IPS-NIHi7 (cell line): Measurements from ENCODE around the gene ASIC4.
A peak's percentile ranks its signal among the peaks of the same experiment; 100 is the strongest.

Experiments
- DNase-seq: peaks from one replicate; pipeline ENCODE4 v3.0.0; 2012; ENCODE audit warnings: mixed read lengths; ENCODE audit errors: extremely low spot score

Gene ASIC4

DNA sequence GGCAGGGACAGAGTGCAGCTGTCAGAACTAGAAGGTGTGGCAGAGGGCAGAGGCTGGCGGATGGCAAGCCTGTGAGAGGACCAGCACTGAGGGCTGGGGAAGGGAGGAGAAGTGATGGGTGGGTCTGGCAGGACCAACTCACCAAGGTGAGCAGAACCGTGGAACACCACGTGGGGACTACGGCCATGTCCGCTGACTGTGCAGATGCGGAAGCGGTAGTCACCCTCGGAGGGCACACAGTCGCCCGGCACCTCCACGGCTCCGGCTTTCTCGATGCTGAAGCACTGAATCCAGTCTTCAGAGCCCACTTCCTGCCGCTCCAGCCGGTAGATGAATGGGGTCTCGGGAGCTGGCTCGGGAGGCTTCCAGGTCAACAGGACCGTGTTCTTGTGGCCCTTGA lies 52.8 kb downstream of the ASIC4 start:
- DNase-seq = no peak

DNA sequence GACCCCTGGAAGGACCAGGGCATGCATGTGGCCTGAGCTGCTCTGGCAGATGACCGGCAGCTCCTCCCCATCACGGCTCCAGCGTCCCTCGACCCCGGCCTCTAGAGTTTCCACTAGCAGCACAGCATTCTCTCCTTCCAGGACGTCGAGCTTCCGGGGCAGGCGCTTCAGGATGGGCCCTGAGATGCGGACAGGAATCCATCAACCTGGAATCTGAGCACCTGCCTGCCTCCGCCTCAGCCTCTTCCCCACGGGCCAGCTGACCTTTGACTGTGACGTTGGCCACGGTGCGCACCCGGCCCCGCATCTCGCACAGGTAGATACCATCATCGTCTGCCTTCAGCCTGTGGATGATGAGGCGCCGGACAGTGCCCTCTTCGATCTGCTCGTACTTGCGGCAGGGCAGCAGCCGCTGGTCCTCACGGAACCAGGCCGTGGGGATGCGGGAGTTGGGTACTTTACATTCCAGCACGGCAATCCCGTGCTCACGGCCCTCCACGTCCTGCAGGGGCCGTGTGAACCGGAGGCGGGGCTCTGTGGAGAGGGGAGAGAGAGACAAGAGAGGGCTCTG lies 53.6 kb downstream of the ASIC4 start:
- DNase-seq = no peak

DNA sequence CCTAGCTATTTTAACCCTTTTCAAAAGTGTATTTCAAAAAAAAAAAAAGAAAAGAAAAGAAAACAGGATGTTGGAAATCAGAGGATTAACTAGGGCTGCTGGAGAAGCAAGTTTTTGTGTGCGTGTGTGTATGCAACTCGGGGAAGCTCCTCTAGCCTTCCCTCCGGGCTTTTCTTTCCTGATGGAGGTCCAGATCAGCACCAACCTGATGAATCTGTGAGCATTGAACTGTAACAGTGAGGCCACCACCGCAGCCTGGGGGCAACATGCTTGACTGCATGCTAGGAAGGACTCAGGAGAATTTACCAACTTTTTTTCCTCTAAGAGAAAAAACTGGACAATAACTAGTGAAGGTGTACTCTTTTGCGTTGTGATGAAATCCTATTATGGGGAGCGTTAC lies 54.8 kb downstream of the ASIC4 start:
- DNase-seq = no peak

DNA sequence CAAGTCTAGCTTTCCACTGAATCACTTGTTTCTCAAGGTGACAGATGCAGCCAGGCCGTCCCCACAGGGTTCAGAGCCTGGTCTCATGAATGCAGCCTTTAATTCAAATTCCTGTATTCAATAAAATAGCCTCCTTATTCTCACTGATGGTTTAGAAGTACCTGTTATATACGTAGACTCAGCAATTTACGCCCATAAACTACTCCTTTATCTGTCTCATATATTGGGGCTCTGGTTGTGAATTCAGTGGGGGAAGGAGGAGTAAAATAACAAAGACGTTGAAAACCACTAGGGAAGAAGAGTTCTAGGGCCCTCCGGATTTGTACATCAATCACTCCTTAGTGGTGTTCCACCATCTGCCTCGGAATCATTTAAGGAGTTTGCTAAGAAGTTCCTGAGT lies 55.4 kb downstream of the ASIC4 start:
- no peak for DNase-seq

DNA sequence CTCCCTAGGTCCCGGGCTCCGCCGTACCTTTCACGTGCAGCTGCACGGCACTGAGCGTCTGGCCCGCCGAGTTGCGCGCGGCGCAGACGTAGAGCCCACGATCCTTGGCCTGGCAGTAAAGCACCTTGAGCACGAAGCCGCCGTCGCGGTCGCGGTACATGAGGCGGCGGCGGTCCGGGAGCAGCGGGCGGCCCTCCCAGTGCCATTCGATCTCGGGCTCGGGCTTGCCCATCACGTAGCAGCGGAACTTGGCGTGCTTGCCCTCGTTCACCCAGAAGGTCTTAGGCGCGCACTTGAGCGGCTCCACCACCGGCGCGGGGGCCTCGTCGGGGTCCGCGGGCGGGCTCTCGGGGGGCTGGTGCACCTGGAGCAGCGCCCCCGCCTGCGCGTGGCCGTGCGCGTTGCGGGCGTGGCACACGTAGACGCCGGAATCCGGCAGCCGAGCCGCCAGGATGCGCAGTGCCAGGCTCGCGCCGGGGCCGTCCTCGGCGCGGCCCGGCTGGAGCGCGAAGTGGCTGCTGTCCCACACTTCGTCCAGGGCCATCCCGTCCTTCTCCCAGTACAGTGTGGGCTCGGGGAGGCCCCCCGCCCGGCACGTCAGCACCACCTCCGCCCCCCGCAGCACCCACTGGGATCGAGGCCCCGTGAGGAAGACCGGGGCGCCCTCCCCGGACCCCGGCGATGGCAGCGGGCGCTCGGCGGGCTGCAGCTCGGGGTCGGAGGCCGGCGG lies 56.1 kb downstream of the ASIC4 start:
- no peak for DNase-seq

DNA sequence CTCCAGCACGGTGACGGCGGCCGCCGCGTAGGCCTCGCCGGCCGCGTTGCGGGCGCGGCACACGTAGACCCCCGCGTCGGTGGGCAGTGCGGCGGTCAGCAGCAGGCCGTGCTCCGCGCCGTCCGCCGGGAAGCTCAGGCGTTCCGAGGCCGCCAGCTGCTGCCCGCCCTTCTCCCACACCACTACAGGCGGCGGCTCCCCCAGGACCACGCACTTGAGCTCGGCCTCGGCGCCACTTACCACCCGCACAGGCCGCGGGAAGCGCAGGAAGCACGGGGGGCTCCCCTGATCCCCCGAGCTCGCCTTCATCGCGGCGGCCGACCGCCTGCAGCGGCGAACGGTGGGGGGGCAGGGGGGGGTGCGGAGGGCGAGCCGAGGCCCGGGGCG lies 56.6 kb downstream of the ASIC4 start:
- no peak for DNase-seq

DNA sequence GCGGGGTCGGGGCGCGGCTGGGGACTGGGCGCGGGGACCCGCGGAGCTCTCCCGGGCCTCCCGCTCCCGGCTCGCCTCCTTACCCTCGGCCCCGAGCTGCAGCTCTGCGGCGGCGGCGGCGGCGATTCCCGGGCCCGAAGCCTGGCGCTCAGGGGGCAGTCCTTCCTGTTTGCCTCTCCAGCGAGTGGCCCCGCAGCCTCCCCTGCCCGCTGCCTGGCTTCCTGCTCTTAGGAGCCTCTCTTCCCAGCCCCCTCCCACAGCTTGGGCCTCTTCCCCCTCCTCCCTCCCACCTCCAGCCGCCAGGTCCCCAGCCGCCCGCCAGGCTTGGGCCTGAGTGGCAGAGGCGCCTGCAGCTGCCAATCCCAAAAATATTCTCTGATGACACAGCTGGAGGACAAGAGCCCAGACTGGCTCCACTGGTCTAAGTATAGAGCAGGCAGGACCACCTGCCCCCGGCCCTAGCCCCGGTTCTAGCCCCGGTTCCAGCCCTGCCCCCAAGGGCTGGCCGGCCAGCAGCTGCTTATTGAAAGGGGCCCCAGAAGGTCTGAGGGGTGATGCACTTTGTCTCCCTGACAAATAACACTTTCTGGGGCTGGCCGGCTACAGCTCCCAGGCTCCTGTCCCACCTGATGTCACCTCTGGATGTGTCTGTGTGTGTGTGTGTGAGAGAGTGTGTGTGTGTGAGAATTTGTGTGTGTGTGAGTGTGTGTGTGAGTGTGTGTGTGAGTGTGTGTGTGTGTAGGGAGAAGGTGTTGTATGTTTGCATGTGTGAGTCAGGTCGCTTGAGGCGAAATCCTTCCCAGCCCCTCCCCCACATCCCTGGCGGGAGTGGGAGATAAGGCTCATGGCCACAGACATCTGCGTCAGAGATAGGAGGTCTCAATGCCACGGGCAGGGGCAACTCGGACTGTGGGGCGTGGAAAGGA lies 57.3 kb downstream of the ASIC4 start, which contains the start of gene OBSL1:
Gene OBSL1 (minus strand): TSS at position 229 of the 926 bp plus-strand sequence. CDS start 307 bp downstream, outside the sequence.
- DNase-seq = peak; percentile 92

DNA sequence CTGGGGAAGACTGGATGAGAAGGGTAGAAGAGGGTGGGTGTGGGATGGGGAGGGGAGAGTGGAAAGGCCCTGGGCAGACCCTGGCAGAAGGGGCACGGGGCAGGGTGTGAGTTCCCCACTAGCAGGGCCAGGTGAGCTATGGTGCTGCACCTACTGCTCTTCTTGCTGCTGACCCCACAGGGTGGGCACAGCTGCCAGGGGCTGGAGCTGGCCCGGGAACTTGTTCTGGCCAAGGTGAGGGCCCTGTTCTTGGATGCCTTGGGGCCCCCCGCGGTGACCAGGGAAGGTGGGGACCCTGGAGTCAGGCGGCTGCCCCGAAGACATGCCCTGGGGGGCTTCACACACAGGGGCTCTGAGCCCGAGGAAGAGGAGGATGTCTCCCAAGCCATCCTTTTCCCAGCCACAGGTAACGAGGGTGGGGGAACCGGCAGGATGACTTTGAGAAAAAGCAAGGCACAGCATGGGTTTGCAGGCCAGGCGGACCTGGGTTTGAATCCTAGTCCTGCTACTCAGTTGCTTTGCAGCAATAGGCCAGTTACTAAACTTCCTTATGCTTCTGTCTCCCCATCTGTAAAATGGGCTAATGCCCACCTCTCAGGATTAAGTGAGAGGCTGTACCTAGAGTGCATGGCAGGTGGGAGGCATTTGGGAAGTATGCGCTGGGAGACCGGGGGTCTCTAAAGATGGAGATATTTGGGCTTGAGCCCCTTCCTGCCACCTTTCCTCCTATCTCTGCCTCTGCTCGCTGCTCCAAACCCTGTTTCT lies 58.1 kb downstream of the ASIC4 start, which contains the start of gene INHA:
Gene INHA (plus strand): TSS at position 74 of the 765 bp plus-strand sequence. CDS start 65 bp downstream, at position 139.
- no peak for DNase-seq

DNA sequence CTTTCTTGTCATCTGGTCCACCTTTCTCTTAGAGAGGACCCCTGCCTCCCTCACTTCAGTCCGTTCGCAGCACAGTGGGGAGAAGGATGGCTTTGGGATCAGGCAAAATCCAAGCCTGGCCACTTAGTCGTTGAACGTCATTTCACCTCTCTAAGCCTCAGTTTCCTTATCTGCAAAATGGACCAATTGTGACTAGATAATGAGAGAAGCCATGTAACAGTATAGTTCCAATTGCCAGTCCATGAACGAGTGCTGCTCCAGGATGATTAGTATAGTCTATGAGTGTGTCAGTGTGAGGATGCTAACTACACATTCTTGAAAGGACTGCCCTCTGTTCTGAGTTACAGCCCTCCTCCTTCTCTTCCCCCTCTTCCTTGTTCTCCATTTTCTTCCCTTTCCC lies 58.9 kb downstream of the ASIC4 start:
- no peak for DNase-seq

DNA sequence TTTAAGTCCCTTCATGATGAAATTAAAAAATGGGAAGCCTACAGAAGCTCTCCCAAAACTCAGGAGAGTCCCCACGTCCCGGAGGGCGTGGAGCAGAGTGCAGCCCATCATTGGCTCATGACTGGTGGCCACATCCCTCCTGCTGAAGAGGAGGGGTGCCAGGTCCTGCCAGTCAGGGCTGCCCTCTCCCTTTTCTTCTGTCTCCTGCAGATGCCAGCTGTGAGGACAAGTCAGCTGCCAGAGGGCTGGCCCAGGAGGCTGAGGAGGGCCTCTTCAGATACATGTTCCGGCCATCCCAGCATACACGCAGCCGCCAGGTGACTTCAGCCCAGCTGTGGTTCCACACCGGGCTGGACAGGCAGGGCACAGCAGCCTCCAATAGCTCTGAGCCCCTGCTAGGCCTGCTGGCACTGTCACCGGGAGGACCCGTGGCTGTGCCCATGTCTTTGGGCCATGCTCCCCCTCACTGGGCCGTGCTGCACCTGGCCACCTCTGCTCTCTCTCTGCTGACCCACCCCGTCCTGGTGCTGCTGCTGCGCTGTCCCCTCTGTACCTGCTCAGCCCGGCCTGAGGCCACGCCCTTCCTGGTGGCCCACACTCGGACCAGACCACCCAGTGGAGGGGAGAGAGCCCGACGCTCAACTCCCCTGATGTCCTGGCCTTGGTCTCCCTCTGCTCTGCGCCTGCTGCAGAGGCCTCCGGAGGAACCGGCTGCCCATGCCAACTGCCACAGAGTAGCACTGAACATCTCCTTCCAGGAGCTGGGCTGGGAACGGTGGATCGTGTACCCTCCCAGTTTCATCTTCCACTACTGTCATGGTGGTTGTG lies 60.4 kb downstream of the ASIC4 start:
- DNase-seq = no peak

DNA sequence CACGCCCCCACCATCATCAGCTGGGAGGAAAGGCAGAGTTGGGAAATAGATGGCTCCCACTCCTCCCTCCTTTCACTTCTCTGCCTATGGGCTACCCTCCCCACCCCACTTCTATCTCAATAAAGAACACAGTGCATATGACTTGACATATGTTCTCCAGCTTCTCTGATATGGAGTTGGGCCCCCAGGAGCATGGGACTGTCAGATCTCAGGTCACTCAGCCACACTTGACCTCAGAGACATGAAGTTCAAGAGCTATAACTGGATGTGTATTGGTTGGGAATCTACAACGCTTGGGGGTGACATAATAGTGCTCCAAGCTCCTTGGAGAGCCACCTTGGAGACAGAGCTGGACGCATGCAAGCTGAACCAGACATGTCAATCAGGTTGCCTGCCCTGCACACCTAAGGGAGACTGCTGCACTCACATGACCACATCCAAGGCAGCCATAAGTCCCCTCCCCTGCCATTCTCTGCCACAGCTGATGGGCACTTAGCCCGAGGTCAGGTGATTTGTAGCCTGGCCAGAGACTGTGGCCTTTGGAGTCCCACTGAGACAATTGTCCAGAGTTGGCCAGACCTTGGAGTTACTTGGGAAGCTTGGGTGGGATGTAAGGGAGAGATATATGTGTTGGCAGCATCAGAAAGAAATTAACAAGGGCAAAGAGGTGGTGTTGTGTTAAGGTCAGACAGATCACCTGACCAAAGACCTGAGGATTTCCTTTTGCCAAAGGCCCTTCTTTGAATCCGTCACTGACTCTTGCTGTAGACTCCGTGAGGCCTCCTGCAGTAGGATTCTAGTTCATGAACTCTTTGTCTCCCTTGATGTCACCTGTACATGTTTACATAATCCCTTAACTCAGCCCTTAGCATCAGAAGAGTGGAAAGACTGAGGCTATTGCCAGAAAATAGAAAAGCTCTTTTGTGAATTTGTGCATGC lies 61.6 kb downstream of the ASIC4 start:
- DNase-seq = no peak

DNA sequence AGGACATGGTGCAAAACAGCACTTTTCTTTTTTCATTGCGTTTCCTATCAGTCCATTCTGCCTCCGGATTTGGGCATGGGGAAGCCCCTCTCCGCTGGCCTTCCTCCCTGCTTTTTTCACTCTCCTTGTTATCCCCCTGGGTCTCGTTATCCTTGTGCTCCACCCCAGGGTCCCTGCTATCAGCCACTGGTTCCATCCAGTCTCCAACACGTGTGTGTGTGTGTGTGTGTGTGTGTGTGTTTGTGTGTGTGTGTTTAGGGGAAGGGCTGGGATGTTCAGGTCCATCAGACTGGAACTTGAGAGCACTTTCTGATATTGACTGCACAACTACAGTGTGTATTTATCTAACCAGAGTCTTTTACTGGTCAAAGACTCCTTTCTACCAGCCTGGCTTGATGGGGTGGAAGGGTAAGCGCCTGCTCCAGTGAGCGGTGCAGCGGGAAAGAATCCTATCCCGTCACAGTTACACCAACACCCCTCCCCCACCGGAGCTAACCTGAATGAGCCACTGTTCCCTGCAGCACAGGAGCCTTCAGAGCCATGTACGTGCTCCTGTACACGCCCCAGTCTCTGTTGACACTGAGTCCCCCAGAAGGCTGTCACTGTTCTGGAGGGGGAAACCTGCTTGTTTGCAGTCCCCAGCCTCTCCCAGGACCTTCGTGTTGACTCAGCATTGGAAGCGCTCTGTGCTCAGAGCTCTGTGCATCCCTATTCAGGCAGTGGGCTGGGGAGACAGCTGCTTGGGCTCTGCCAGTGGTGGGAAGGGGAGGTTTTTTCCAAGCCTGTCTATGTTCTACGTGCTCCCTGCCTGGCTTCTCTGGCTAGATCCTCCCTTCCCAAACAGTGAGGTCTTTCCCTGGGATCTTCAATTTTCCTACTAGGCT lies 62.5 kb downstream of the ASIC4 start:
- DNase-seq = peak; percentile 63

DNA sequence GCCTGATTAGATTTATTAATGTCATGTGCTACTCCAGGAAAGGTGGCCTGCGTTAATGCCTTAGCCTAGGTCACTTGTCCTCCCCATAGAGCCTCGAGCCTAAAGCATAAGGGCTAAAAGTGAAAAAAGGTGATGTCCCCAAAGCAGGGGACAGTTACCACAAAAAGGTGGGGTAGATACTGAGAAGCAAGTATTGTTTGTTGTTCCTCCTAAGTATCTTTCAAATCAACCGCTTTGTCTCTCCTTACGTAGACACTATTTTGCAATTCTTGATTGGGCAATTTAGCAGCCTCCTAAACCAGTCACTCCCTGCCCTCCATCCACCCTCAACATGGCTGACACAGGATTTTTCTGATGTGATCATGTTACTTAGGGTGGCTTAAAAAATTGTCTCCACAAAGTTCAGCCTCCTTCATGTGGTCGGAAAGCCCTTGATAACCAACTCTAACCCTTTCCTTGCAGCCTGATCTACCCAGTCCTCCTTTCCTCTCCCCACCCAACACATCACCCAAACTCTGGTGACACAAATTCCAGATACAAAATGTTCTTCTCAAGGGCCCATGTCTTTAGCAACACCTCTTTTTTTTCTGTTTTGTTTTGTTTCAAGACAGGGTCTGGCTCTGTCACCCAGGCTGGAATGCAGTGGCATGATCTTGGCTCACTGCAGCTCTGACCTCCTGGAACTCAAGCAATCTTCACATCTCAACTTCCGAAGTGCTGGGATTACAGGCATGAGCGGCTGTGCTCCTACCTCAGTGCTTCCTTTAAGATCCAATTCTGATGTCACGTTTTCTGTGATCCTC lies 64.7 kb downstream of the ASIC4 start:
- no peak for DNase-seq

DNA sequence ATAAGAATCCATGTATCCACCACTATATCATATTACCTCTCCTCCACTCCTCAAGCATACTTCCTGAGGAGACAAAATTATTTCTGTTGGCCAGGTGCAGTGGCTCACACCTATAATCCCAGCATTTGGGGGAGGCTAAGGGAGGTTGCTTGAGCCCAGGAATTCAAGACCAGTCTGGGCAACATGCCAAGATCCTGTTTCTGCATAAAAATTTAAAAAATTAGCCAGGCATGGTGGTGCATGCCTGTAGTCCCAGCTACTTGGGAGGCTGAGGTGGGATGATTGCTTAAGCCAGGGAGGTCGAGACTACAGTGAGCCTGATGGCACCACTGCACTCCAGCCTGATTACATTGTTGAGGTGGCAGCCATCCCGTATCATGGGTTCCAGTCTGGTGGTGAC lies 67.1 kb downstream of the ASIC4 start:
- DNase-seq = no peak
